Endothelial cell of umbilical vein (primary cell): ENCODE data around the gene OR1J4. TPM values are rescaled to one million over a fixed set of nuclear protein-coding genes. Genes with fewer than 3 reads are reported as not detected.

Experiments used
- BruUV-seq: library from RNA; stranded (reverse); fragments of 400-500 nt; replicated peaks from 2 replicates; lab custom pipeline; 2021; lab: Mats Ljungman, UMichigan
- CTCF ChIA-PET: fragments of 300-600, 350-600 bp; sonication (Branson Sonifier 250); formaldehyde crosslinking; loops from one replicate; lab custom pipeline; 2021; ENCODE audit warnings: antibody characterized with exemption, inconsistent platforms; lab: Charles Lee
- POLR2A ChIA-PET: fragments of 300-600, 350-600 bp; sonication (Branson Sonifier 250); formaldehyde crosslinking; loops from one replicate; lab custom pipeline; 2021; ENCODE audit warnings: antibody characterized with exemption, inconsistent platforms; lab: Charles Lee
- DNase-seq: peaks from one replicate; pipeline ENCODE4 v3.0.0-alpha.2; 2011; ENCODE audit warnings: low read depth, low spot score
- FAIRE-seq: peaks from 2 replicates; lab custom pipeline; 2011; peaks lifted over from hg19 to GRCh38; lab: Jason Lieb, UNC
- H2AFZ ChIP-seq: 2 replicates; pipeline ENCODE4 v1.6.0; 2012; ENCODE audit warnings: low read depth, low read length, control low read depth, inconsistent platforms
- H3K27ac ChIP-seq: 2 replicates; pipeline ENCODE4 v1.5.1; 2011; ENCODE audit warnings: low read depth, mild to moderate bottlenecking, control low read depth, low read length, moderate library complexity; ENCODE audit not compliant: insufficient read depth
- H3K27me3 ChIP-seq, 2 experiments: 2 replicates each; pipeline versions ENCODE4 v1.6.0 to v1.6.1; 2011; ENCODE audit warnings: low read length in 2 of 2, mixed read lengths in 1 of 2; ENCODE audit not compliant: control insufficient read depth in 2 of 2, insufficient read depth in 2 of 2
- H3K36me3 ChIP-seq, 2 experiments: 2 replicates in 1 of 2; 3 replicates in 1 of 2; pipeline ENCODE4 v1.5.1; 2011; ENCODE audit warnings: low read length in 2 of 2, mild to moderate bottlenecking in 1 of 2, moderate library complexity in 1 of 2; ENCODE audit not compliant: control insufficient read depth in 2 of 2, insufficient read depth in 2 of 2; ENCODE audit errors: extremely low read depth in 1 of 2
- H3K4me1 ChIP-seq: 3 replicates; pipeline ENCODE4 v1.5.1; 2011; ENCODE audit warnings: mild to moderate bottlenecking, low read length; ENCODE audit not compliant: control insufficient read depth, insufficient read depth; ENCODE audit errors: extremely low read depth
- H3K4me2 ChIP-seq: 2 replicates; pipeline ENCODE4 v1.6.1; 2011; ENCODE audit warnings: low read length, control low read depth, mixed read lengths; ENCODE audit not compliant: insufficient read depth
- H3K4me3 ChIP-seq, 3 experiments: fragments of 200-600 bp in 1 of 3; sonication (generic), shearing (Covaris generic) in 1 of 3; replicated peaks in 1 of 3; 2 replicates each; pipeline ENCODE4 v1.5.1; 2011 to 2016; ENCODE audit warnings: control low read depth in 3 of 3, low read length in 3 of 3, mild to moderate bottlenecking in 2 of 3, inconsistent platforms in 1 of 3, low read depth in 1 of 3, moderate library complexity in 1 of 3; ENCODE audit not compliant: insufficient read depth in 1 of 3
- H3K79me2 ChIP-seq: 2 replicates; pipeline ENCODE4 v1.6.0; 2012; ENCODE audit warnings: low read length, inconsistent platforms; ENCODE audit not compliant: control insufficient read depth, insufficient read depth
- H3K9ac ChIP-seq: replicated peaks from 2 replicates; pipeline ENCODE3; 2011; ENCODE audit warnings: low read length, control low read depth; ENCODE audit not compliant: insufficient read depth; ENCODE audit errors: extremely low read depth
- H3K9me1 ChIP-seq: replicated peaks from 3 replicates; pipeline ENCODE4 v1.6.0; 2011; ENCODE audit warnings: mild to moderate bottlenecking, low read length; ENCODE audit not compliant: control insufficient read depth, insufficient read depth; ENCODE audit errors: extremely low read depth
- H3K9me3 ChIP-seq: replicated peaks from 2 replicates; pipeline ENCODE4 v1.5.1; 2012; ENCODE audit warnings: low read length, inconsistent platforms; ENCODE audit not compliant: control insufficient read depth, insufficient read depth
- H4K20me1 ChIP-seq: replicated peaks from 2 replicates; pipeline ENCODE3; 2011; ENCODE audit warnings: mild to moderate bottlenecking, low read length; ENCODE audit not compliant: control insufficient read depth, insufficient read depth; ENCODE audit errors: extremely low read depth
- EZH2 ChIP-seq: IDR thresholded peaks from 2 replicates; pipeline ENCODE4 v1.6.1; 2012; ENCODE audit warnings: borderline replicate concordance, low read depth, mild to moderate bottlenecking, moderate library complexity, low read length, inconsistent platforms; ENCODE audit not compliant: severe bottlenecking
- FOS ChIP-seq: IDR thresholded peaks from 2 replicates; pipeline ENCODE4 v1.6.1; 2011; ENCODE audit warnings: mild to moderate bottlenecking, low read length, moderate library complexity, borderline replicate concordance; ENCODE audit not compliant: insufficient read depth
- JUN ChIP-seq: IDR thresholded peaks from 2 replicates; pipeline ENCODE4 v1.6.1; 2011; ENCODE audit warnings: borderline replicate concordance, low read depth; ENCODE audit not compliant: insufficient read length, insufficient read depth
- MYC ChIP-seq: IDR thresholded peaks from one replicate; pipeline ENCODE4 v1.6.1; 2011; ENCODE audit warnings: mild to moderate bottlenecking, low read depth, low read length
- POLR2AphosphoS5 ChIP-seq: IDR thresholded peaks from 2 replicates; pipeline ENCODE4 v1.6.1; 2012; ENCODE audit warnings: low read depth, mild to moderate bottlenecking, control low read depth, low read length, moderate library complexity; ENCODE audit not compliant: insufficient read depth
- dilution Hi-C: fragments of 300-500 bp; cut with MboI; formaldehyde crosslinking; loops from one replicate; pipeline ENCODE4 v1.15.0; 2019; ENCODE audit warnings: low sequenced_read_pairs; ENCODE audit not compliant: extremely low pct_ligation_motif_present
- intact Hi-C: fragments of 100-400 bp; cut with micrococcal nuclease; formaldehyde crosslinking; loops from one replicate; pipeline ENCODE4 v1.10.0; 2022
- polyA plus RNA-seq, 4 experiments: library from polyadenylated mRNA; depleted of rRNA in 3 of 4; stranded (reverse) in 3 of 4; unstranded in 1 of 4; fragments of >200 nt; gene quantifications; 2 replicates each; pipeline versions ENCODE4 v1.2.1 to v1.2.3, GENCODE V29; 2011 to 2012; ENCODE audit warnings: missing spikeins in 1 of 4
- total RNA-seq: library from RNA; stranded (reverse); gene quantifications from 2 replicates; pipeline ENCODE4 v1.2.3, GENCODE V29; 2021
- TF ChIP-seq, protein P1 (sequence below), 2 donors: IDR thresholded peaks; 1 replicate in 1 of 2; 2 replicates in 1 of 2; pipeline ENCODE4 v1.5.1; 2011; ENCODE audit warnings: low read length in 2 of 2, mild to moderate bottlenecking in 2 of 2, moderate library complexity in 2 of 2, control low read depth in 1 of 2, inconsistent platforms in 1 of 2, low read depth in 1 of 2; ENCODE audit not compliant: insufficient read depth in 1 of 2; ENCODE audit errors: extremely low read depth in 1 of 2

The OR1J4 gene
- total and polyA plus RNA-seq, 2 donors (not counting 3 experiments of a cell fraction or from before 2014, with no cell fraction given): not detected

DNA sequence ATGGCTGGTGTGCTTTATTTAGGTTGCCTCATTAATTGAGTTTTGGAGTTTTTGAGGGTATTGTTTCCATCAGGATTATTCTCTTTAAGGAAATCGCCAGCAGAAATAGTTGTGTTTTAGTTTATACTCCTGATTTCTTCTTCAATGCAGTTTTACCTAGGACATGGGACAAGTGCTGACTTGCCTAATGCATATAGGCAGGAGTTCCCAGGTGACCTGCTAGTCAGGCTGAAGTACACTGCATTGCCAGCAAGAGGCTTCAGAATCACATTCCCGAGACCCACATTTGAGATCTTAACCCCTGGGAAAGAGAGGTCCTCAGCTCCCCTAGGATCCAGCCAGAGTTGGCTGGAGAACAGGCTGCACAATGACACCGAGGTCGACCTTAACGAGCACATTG lies 32.4 kb downstream of the OR1J4 start:
- dilution Hi-C loops (no loop called here), intact Hi-C loops (no loop called here)
- Histone ChIP-seq H3K4me3 (no peak overlapping the region), H3K9ac (no peak overlapping the region), H3K27me3 (peaks cover 2 to 3% of the 10 kb centered on the region in 2 experiments), H3K36me3 (no peaks in the 10 kb centered on the region), H3K9me1 (no peaks in the 10 kb centered on the region), H3K4me1 (no peaks in the 10 kb centered on the region), H4K20me1 (no peaks in the 10 kb centered on the region), H3K79me2 (no peaks in the 10 kb centered on the region), H2AFZ (no peak overlapping the region), H3K4me2 (no peak overlapping the region), H3K9me3 (no peaks in the 10 kb centered on the region), H3K27ac (no peak overlapping the region)
- ChIA-PET POLR2A (no interaction called here), CTCF (interaction anchor here (1.0 kb wide), 1 partner anchor 52 kb away, joined by 3 read pairs; no protein-coding TSS in a partner anchor)
- TF ChIP-seq MYC: no peak
- TF ChIP-seq EZH2: no peak
- no TSS peak for BruUV-seq
- DNase-seq (no peak), FAIRE-seq (no peak)

DNA sequence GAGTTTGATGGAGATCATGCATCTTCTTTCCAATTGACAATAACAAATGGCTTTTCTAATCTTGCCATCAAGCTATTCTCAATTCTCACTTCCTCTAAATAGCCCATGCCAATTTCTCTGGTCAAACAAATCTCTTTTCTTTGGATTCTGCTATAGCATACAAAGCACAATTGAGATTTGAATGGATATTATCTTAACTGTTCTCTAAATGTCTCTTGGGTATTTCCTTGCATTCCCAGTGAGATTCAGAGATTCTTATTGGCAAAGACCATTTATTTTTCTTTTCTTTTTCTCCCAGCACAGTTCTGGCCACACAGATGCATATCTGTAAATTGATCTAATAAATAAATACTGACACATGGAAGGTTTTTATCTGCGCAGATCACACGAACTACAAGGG lies 33.9 kb downstream of the OR1J4 start, which contains the start of gene OR1N2:
Gene OR1N2 (plus strand): TSS at position 301 of the 400 bp plus-strand sequence. CDS start 100 bp downstream, outside the sequence.
- ChIA-PET POLR2A (no interaction called here), CTCF (interaction anchor here (1.3 to 1.9 kb wide), 2 partner anchors 12 to 54 kb away, joined by 3 to 6 read pairs; no protein-coding TSS in a partner anchor)
- Histone ChIP-seq H3K9ac (no peak within 1 kb of the TSS), H3K9me3 (no peaks in the 10 kb centered on the region), H3K79me2 (no peaks in the 10 kb centered on the region), H3K27ac (no peak within 1 kb of the TSS), H2AFZ (no peak within 1 kb of the TSS), H3K9me1 (no peaks in the 10 kb centered on the region), H3K36me3 (no peaks in the 10 kb centered on the region), H3K4me2 (no peak within 1 kb of the TSS), H3K4me1 (no peaks in the 10 kb centered on the region), H3K27me3 (peaks cover 2 to 6% of the 10 kb centered on the region in 2 experiments), H4K20me1 (no peaks in the 10 kb centered on the region), H3K4me3 (no peak within 1 kb of the TSS)
- BruUV-seq: no TSS peak
- TF ChIP-seq, protein P1, sequence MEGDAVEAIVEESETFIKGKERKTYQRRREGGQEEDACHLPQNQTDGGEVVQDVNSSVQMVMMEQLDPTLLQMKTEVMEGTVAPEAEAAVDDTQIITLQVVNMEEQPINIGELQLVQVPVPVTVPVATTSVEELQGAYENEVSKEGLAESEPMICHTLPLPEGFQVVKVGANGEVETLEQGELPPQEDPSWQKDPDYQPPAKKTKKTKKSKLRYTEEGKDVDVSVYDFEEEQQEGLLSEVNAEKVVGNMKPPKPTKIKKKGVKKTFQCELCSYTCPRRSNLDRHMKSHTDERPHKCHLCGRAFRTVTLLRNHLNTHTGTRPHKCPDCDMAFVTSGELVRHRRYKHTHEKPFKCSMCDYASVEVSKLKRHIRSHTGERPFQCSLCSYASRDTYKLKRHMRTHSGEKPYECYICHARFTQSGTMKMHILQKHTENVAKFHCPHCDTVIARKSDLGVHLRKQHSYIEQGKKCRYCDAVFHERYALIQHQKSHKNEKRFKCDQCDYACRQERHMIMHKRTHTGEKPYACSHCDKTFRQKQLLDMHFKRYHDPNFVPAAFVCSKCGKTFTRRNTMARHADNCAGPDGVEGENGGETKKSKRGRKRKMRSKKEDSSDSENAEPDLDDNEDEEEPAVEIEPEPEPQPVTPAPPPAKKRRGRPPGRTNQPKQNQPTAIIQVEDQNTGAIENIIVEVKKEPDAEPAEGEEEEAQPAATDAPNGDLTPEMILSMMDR (IDR thresholded peaks at IDR 0.05; ENCODE audit: extremely low read depth in 1 of 2, insufficient read depth in 1 of 2, low read depth in 1 of 2, low read length in 2 of 2): no peak
- TF ChIP-seq POLR2AphosphoS5 (no peak), FOS (no peak), MYC (no peak), JUN (no peak)
- intact Hi-C loops: no loop called here
- DNase-seq: no peak
- dilution Hi-C loops: no loop called here
- FAIRE-seq: no peak
